ENCODE data around the gene AKT1. TPM values are rescaled to one million over a fixed set of nuclear protein-coding genes. Genes with fewer than 3 reads are reported as not detected.

Gene AKT1
- total and polyA plus RNA-seq, 2 of the 13 experiments (the other 11 are each of a cell fraction or from before 2014, with no cell fraction given): 96.2 to 116 TPM

DNA sequence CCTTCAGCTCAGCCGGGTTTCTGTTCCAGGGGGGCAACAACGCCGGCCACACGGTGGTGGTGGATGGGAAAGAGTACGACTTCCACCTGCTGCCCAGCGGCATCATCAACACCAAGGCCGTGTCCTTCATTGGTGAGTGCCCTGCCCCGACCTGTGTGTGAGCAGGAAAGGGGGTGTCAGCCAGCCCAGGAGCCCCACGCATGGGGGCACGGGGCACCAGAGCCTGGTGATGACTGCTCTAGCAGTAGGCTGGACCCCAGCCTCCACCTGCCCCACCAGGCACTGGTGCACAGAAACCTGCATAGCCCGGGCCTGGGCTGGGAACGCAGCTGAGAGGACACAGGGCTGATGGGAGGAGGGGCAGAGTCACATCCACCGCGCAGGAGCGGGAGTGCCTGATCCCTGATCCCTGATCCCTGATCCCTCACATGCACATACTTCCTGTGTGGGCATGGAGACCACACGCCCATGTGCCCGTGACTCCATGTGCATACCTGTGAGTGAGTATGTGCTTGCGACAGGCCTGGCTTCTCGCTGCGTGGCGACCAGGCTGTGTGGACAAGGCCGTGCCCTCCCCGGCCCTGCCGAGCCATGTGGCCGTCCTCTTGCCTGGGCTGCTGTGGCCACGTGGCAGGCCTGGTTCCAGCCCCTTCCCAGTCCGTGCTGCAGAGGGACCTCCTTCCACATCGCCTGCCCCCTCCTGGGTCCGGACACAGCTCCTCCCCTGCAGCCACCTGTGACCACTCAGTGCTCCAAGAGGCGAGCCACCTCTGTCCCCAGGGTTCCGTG, 60.4 kb downstream of the AKT1 start (continued):
- TF ChIP-seq ZNF737 (CRISPR knock-in tag; IDR thresholded peaks at IDR 0.05; ENCODE audit: borderline replicate concordance): no peak
- peak; percentile 85; the same call in 1 of the 2 replicates for TF ChIP-seq DNMT1 (CRISPR knock-in tag; IDR thresholded peaks at IDR 0.05)
- no peak for TF ChIP-seq ADNP (CRISPR knock-in tag; IDR thresholded peaks at IDR 0.05)
- TF ChIP-seq, protein P1, sequence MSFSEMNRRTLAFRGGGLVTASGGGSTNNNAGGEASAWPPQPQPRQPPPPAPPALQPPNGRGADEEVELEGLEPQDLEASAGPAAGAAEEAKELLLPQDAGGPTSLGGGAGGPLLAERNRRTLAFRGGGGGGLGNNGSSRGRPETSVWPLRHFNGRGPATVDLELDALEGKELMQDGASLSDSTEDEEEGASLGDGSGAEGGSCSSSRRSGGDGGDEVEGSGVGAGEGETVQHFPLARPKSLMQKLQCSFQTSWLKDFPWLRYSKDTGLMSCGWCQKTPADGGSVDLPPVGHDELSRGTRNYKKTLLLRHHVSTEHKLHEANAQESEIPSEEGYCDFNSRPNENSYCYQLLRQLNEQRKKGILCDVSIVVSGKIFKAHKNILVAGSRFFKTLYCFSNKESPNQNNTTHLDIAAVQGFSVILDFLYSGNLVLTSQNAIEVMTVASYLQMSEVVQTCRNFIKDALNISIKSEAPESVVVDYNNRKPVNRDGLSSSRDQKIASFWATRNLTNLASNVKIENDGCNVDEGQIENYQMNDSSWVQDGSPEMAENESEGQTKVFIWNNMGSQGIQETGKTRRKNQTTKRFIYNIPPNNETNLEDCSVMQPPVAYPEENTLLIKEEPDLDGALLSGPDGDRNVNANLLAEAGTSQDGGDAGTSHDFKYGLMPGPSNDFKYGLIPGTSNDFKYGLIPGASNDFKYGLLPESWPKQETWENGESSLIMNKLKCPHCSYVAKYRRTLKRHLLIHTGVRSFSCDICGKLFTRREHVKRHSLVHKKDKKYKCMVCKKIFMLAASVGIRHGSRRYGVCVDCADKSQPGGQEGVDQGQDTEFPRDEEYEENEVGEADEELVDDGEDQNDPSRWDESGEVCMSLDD (CRISPR knock-in tag; IDR thresholded peaks at IDR 0.05; ENCODE audit: borderline replicate concordance): no peak
- TF ChIP-seq ZNF24 (IDR thresholded peaks at IDR 0.05): no peak
- TF ChIP-seq SMYD3 (CRISPR knock-in tag; IDR thresholded peaks at IDR 0.05): no peak
- peak; percentile 59; the same call in 1 of the 2 replicates for TF ChIP-seq ZNF614 (CRISPR knock-in tag; IDR thresholded peaks at IDR 0.05; ENCODE audit: borderline replicate concordance)
- peak; percentile 97 for TF ChIP-seq ZNF749 (CRISPR knock-in tag; IDR thresholded peaks at IDR 0.05; ENCODE audit: borderline replicate concordance)
- TF ChIP-seq ZNF672 (CRISPR knock-in tag; IDR thresholded peaks at IDR 0.05): no peak
- TF ChIP-seq TBX2 (CRISPR knock-in tag; IDR thresholded peaks at IDR 0.05; ENCODE audit: borderline replicate concordance): peak; percentile 62
- peak; percentile 83 for TF ChIP-seq RBFOX2 (IDR thresholded peaks at IDR 0.05; ENCODE audit: low read depth, low read length)
- TF ChIP-seq SIX4 (CRISPR knock-in tag; IDR thresholded peaks at IDR 0.05): no peak
- no peak for TF ChIP-seq HNRNPLL (IDR thresholded peaks at IDR 0.05; ENCODE audit: low read depth, low read length, poor library complexity, severe bottlenecking)
- no peak for TF ChIP-seq ZNF180 (CRISPR knock-in tag; IDR thresholded peaks at IDR 0.05; ENCODE audit: borderline replicate concordance, low read depth)
- TF ChIP-seq, protein P2, sequence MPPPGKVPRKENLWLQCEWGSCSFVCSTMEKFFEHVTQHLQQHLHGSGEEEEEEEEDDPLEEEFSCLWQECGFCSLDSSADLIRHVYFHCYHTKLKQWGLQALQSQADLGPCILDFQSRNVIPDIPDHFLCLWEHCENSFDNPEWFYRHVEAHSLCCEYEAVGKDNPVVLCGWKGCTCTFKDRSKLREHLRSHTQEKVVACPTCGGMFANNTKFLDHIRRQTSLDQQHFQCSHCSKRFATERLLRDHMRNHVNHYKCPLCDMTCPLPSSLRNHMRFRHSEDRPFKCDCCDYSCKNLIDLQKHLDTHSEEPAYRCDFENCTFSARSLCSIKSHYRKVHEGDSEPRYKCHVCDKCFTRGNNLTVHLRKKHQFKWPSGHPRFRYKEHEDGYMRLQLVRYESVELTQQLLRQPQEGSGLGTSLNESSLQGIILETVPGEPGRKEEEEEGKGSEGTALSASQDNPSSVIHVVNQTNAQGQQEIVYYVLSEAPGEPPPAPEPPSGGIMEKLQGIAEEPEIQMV (CRISPR knock-in tag; IDR thresholded peaks at IDR 0.05; ENCODE audit: low read depth): peak; percentile 97
- peak; percentile 28; the same call in 1 of the 2 replicates for TF ChIP-seq HOXA9 (CRISPR knock-in tag; IDR thresholded peaks at IDR 0.05; ENCODE audit: borderline replicate concordance)
- TF ChIP-seq, protein P3, sequence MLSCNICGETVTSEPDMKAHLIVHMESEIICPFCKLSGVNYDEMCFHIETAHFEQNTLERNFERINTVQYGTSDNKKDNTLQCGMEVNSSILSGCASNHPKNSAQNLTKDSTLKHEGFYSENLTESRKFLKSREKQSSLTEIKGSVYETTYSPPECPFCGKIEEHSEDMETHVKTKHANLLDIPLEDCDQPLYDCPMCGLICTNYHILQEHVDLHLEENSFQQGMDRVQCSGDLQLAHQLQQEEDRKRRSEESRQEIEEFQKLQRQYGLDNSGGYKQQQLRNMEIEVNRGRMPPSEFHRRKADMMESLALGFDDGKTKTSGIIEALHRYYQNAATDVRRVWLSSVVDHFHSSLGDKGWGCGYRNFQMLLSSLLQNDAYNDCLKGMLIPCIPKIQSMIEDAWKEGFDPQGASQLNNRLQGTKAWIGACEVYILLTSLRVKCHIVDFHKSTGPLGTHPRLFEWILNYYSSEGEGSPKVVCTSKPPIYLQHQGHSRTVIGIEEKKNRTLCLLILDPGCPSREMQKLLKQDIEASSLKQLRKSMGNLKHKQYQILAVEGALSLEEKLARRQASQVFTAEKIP (CRISPR knock-in tag; IDR thresholded peaks at IDR 0.05; ENCODE audit: borderline replicate concordance): no peak
- TF ChIP-seq, protein P4, sequence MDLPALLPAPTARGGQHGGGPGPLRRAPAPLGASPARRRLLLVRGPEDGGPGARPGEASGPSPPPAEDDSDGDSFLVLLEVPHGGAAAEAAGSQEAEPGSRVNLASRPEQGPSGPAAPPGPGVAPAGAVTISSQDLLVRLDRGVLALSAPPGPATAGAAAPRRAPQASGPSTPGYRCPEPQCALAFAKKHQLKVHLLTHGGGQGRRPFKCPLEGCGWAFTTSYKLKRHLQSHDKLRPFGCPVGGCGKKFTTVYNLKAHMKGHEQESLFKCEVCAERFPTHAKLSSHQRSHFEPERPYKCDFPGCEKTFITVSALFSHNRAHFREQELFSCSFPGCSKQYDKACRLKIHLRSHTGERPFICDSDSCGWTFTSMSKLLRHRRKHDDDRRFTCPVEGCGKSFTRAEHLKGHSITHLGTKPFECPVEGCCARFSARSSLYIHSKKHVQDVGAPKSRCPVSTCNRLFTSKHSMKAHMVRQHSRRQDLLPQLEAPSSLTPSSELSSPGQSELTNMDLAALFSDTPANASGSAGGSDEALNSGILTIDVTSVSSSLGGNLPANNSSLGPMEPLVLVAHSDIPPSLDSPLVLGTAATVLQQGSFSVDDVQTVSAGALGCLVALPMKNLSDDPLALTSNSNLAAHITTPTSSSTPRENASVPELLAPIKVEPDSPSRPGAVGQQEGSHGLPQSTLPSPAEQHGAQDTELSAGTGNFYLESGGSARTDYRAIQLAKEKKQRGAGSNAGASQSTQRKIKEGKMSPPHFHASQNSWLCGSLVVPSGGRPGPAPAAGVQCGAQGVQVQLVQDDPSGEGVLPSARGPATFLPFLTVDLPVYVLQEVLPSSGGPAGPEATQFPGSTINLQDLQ (CRISPR knock-in tag; IDR thresholded peaks at IDR 0.05): 0 out of 2 replicates have a peak, but pooled peaks have one; percentile 45
